ENCODE results near the gene PIP5K1B. TPM values are rescaled to one million over a fixed set of nuclear protein-coding genes. Genes with fewer than 3 reads are reported as not detected.

The PIP5K1B gene
- total and polyA plus RNA-seq, 10 of the 15 experiments (the other 5 are each of a cell fraction or from before 2014, with no cell fraction given), result 6.8 to 16.3 (median 10.6) TPM

DNA sequence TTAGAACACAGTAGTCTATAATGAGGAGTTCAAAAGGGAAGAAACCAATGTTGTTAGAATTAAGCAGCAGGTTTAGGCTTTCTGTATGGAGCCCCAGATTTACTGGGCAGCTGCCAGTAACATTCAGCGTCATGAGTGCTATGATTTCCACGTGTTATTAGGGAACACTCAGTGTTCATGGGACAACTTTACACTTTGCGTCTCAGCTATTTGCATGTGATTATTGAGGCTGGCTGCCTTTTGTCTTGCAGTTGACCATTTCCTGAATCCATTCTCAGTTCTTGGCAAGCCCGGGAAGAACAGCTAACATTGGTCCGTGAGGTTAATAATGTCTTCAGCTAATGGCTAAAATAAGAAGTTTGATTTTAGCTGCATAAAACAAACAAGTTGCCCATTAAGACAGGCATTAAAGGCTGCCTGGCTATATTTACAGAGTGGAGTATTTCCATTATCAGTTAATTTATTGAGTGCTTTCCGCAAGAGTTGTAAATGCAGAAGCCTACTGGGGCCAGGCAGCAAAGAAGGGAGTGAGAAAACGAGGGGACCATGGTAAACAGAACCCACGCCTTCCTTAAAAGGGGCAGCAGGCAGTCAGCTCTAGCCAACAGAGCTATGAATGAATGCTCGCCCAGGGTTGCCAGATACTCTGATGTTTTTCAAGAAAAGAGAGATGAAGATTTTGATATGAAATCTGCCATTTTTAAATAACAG is 120.9 kb downstream of the PIP5K1B start:
- ATAC-seq (no peak), DNase-seq (ENCODE audit: low read depth, low spot score) (no peak), FAIRE-seq (no peak)
- no peaks in the 10 kb centered on the region; a peak in 1 of 4 replicates for H3K27me3 ChIP-seq (replicated peaks in 1 of 2; ENCODE audit: control insufficient read depth in 2 of 2, insufficient read depth in 2 of 2, low read length in 1 of 2)
- no peak overlapping the region for H2AFZ ChIP-seq (ENCODE audit: control insufficient read depth, low read depth, low read length)
- no peak overlapping the region for H3K9ac ChIP-seq (ENCODE audit: control insufficient read depth, insufficient read depth, low read length)
- no peak overlapping the region for H3K27ac ChIP-seq (ENCODE audit: control insufficient read depth, insufficient read depth)
- intact Hi-C loops (cut with micrococcal nuclease; ENCODE audit: unreplicated experiment), result no loop called here
- in situ Hi-C loops (cut with MboI), result loop anchor here (10.0 kb wide), 1 partner anchor 61 kb away; no protein-coding TSS in a partner anchor
- no peak overlapping the region for H3K4me2 ChIP-seq (ENCODE audit: control insufficient read depth, insufficient read depth)
- no peak overlapping the region for H3K4me3 ChIP-seq
- H4K20me1 ChIP-seq (ENCODE audit: control insufficient read depth, insufficient read depth), result no peaks in the 10 kb centered on the region
- RAD21 ChIA-PET (ENCODE audit: unreplicated experiment), result no interaction called here
- H3K79me2 ChIP-seq (ENCODE audit: control insufficient read depth, insufficient read depth, low read length), result no peaks in the 10 kb centered on the region
- CTCF ChIA-PET, result no interaction called here
- H3K36me3 ChIP-seq (ENCODE audit: control insufficient read depth in 2 of 2, insufficient read depth in 2 of 2, low read length in 1 of 2), result peaks cover 0 to 4% of the 10 kb centered on the region in 2 experiments; a peak in 1 of 4 replicates
- SMC1A ChIA-PET (ENCODE audit: uncharacterized antibody, unreplicated experiment), result interaction anchor here (0.8 to 1.2 kb wide), 3 partner anchors 11 to 174 kb away, joined by 3 to 5 read pairs (median 3); no protein-coding TSS in a partner anchor
- no peaks in the 10 kb centered on the region for H3K4me1 ChIP-seq (ENCODE audit: control insufficient read depth, insufficient read depth, low read length)
- POLR2A ChIA-PET, result no interaction called here
- 83% methylated on average over 9 of the region's 9 CpGs for whole genome bisulfite sequencing (ENCODE audit: insufficient coverage, insufficient replicate concordance, low lambda C conversion rate, missing lambda C conversion rate)
- H3K9me3 ChIP-seq (replicated peaks; ENCODE audit: control insufficient read depth, insufficient read depth, low read length), result no peaks in the 10 kb centered on the region
- no TSS peak for BruUV-seq (replicated peaks)
- TF ChIP-seq NR2C2 (IDR thresholded peaks at IDR 0.05; ENCODE audit: borderline replicate concordance, control insufficient read depth, insufficient read length, low read depth) (no peak), MEF2A (IDR thresholded peaks at IDR 0.05; ENCODE audit: insufficient read depth, low read depth, low read length) (no peak), HDAC2 (IDR thresholded peaks at IDR 0.05) (no peak), ATF2 (IDR thresholded peaks at IDR 0.05; ENCODE audit: low read length) (no peak), CUX1 (IDR thresholded peaks at IDR 0.05; ENCODE audit: insufficient replicate concordance, low read depth, low read length) (no peak), BCL11A (IDR thresholded peaks at IDR 0.05; ENCODE audit: low read depth, low read length) (no peak), NR2C1 (IDR thresholded peaks at IDR 0.05) (no peak), SMAD5 (IDR thresholded peaks at IDR 0.05; ENCODE audit: low read depth) (no peak), ESRRA (IDR thresholded peaks at IDR 0.05; ENCODE audit: low read length) (no peak)
- TF ChIP-seq, protein P1, sequence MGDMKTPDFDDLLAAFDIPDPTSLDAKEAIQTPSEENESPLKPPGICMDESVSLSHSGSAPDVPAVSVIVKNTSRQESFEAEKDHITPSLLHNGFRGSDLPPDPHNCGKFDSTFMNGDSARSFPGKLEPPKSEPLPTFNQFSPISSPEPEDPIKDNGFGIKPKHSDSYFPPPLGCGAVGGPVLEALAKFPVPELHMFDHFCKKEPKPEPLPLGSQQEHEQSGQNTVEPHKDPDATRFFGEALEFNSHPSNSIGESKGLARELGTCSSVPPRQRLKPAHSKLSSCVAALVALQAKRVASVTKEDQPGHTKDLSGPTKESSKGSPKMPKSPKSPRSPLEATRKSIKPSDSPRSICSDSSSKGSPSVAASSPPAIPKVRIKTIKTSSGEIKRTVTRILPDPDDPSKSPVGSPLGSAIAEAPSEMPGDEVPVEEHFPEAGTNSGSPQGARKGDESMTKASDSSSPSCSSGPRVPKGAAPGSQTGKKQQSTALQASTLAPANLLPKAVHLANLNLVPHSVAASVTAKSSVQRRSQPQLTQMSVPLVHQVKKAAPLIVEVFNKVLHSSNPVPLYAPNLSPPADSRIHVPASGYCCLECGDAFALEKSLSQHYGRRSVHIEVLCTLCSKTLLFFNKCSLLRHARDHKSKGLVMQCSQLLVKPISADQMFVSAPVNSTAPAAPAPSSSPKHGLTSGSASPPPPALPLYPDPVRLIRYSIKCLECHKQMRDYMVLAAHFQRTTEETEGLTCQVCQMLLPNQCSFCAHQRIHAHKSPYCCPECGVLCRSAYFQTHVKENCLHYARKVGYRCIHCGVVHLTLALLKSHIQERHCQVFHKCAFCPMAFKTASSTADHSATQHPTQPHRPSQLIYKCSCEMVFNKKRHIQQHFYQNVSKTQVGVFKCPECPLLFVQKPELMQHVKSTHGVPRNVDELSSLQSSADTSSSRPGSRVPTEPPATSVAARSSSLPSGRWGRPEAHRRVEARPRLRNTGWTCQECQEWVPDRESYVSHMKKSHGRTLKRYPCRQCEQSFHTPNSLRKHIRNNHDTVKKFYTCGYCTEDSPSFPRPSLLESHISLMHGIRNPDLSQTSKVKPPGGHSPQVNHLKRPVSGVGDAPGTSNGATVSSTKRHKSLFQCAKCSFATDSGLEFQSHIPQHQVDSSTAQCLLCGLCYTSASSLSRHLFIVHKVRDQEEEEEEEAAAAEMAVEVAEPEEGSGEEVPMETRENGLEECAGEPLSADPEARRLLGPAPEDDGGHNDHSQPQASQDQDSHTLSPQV (IDR thresholded peaks at IDR 0.05), result no peak
- TF ChIP-seq, protein P2, sequence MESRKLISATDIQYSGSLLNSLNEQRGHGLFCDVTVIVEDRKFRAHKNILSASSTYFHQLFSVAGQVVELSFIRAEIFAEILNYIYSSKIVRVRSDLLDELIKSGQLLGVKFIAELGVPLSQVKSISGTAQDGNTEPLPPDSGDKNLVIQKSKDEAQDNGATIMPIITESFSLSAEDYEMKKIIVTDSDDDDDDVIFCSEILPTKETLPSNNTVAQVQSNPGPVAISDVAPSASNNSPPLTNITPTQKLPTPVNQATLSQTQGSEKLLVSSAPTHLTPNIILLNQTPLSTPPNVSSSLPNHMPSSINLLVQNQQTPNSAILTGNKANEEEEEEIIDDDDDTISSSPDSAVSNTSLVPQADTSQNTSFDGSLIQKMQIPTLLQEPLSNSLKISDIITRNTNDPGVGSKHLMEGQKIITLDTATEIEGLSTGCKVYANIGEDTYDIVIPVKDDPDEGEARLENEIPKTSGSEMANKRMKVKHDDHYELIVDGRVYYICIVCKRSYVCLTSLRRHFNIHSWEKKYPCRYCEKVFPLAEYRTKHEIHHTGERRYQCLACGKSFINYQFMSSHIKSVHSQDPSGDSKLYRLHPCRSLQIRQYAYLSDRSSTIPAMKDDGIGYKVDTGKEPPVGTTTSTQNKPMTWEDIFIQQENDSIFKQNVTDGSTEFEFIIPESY (IDR thresholded peaks at IDR 0.05), result no peak
